Rectal smooth muscle tissue (tissue), 1 donor: ENCODE measurements around the gene DHX35.

Source experiments
- H3K27ac ChIP-seq: one replicate; pipeline ENCODE4 v1.7.0; 2013; ENCODE audit warnings: low read depth, low read length, inconsistent platforms
- H3K27me3 ChIP-seq: one replicate; pipeline ENCODE4 v1.7.0; 2013; ENCODE audit warnings: low read length; ENCODE audit not compliant: control insufficient read depth, insufficient read depth
- H3K36me3 ChIP-seq: one replicate; pipeline ENCODE4 v1.7.0; 2013; ENCODE audit warnings: low read length; ENCODE audit not compliant: control insufficient read depth, insufficient read depth
- H3K4me1 ChIP-seq: one replicate; pipeline ENCODE4 v1.7.0; 2013; ENCODE audit warnings: low read length; ENCODE audit not compliant: control insufficient read depth, insufficient read depth
- H3K4me3 ChIP-seq: one replicate; pipeline ENCODE4 v1.7.0; 2013; ENCODE audit warnings: low read length
- H3K9ac ChIP-seq: one replicate; pipeline ENCODE4 v1.7.0; 2013; ENCODE audit warnings: low read length

The DHX35 gene

DNA sequence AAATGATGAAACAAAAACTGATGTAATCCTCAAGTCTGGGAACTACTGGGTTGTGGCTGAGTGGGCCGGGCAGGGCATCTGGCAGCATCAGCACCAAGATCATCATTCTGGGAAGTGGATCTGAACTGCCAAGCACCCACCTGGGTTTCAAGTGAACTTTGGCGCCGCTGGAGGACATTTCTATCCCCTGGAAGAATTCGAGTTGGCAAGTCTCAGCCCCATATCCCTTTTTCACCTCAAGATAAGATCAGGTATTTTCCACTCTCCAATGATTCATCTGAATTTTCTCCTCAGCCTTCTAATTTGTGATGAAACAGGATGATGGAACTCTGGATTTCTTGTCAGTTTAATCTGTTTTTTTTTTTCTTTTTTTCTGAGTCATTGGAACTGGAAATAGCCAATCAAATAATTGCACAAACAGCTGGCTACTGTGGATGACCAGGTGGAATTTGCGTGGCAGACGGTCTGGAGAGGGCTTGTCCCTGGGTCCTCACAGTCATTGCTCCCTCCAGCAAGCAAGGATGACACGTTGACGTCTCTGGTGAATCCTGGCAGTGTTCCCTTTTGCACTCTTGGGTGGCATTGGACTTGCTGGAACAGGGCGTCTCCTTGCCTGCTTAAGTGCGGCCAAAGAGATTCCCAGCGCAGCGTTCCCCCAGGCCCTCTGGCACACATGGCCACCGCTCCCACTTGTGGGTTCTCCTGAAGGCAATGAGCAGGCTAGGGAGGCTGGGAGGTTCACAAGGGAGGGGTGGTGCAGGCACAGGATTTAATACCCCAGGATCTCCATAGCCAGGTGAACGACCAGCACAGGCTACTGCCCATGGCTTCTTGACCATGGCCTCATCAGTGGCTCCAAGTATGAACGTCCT, 80.4 kb downstream of the DHX35 start:
- Histone ChIP-seq H3K4me3 (no peak overlapping the region), H3K27ac (no peak overlapping the region), H3K36me3 (peaks cover 12% of the 10 kb centered on the region), H3K9ac (no peak overlapping the region), H3K4me1 (peaks cover under 1% of the 10 kb centered on the region), H3K27me3 (no peaks in the 10 kb centered on the region)

DNA sequence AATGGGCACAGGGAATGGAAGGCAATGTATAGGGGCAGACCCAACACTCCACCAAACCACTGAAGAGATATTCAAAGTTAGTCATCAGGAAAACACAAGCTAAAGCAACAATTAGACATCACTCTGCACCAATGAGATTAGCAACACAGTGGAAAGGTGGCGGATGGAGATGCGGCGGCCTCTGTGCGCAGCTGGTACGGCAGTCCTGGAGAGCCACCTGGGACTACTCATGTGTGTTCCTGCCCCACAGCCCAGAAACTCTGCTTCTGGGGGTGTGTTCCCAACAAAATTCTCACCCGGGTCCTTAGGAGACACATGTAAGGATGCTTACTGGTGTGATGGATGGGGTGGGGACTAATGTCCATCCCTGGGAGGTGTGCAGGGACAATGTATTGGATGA, 82.4 kb downstream of the DHX35 start:
- Histone ChIP-seq H3K4me1 (no peaks in the 10 kb centered on the region), H3K4me3 (no peak overlapping the region), H3K36me3 (no peaks in the 10 kb centered on the region), H3K27me3 (no peaks in the 10 kb centered on the region), H3K27ac (no peak overlapping the region), H3K9ac (no peak overlapping the region)

DNA sequence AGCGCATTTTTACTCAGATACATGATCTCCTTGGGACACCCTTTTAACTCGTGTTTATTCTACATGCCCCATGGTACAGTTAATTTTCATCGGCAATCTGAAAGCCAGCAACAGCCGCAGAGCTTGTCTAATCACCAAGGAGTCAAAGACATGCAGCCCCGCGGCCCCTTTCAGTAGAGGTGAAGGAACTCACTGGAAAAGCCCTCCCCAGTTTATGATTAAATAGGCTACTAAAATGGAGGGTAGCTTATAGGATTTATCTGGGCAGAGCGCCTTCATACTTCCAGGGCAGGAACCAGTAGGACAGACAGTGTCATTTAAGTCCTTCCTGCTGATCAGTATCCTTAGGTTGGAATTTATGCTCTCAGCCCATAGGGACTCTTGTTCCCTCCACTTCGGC, 83.5 kb downstream of the DHX35 start:
- H3K4me1 ChIP-seq, result no peaks in the 10 kb centered on the region
- H3K27me3 ChIP-seq, result no peaks in the 10 kb centered on the region
- no peak overlapping the region for H3K4me3 ChIP-seq
- no peaks in the 10 kb centered on the region for H3K36me3 ChIP-seq
- H3K27ac ChIP-seq, result no peak overlapping the region
- H3K9ac ChIP-seq, result no peak overlapping the region

GRCh38 chr20:39047417-39047985, 85.4 kb downstream of the DHX35 start:
- H3K27me3 ChIP-seq, result no peaks in the 10 kb centered on the region
- no peak overlapping the region for H3K9ac ChIP-seq
- H3K27ac ChIP-seq, result no peak overlapping the region
- no peaks in the 10 kb centered on the region for H3K36me3 ChIP-seq
- H3K4me3 ChIP-seq, result no peak overlapping the region
- H3K4me1 ChIP-seq, result no peaks in the 10 kb centered on the region

- H3K27me3 ChIP-seq, result no peaks in the 10 kb centered on the region
- peak overlapping the region; percentile 13 for H3K4me3 ChIP-seq
- H3K36me3 ChIP-seq, result no peaks in the 10 kb centered on the region
- H3K27ac ChIP-seq, result no peak overlapping the region
- no peaks in the 10 kb centered on the region for H3K4me1 ChIP-seq
- no peak overlapping the region for H3K9ac ChIP-seq
Measured at GRCh38 chr20:39048000-39048696, 86.0 kb downstream of the DHX35 start.

- Histone ChIP-seq H3K27ac (no peak overlapping the region), H3K4me3 (peak overlapping the region; percentile 16), H3K36me3 (no peaks in the 10 kb centered on the region), H3K4me1 (no peaks in the 10 kb centered on the region), H3K27me3 (no peaks in the 10 kb centered on the region), H3K9ac (no peak overlapping the region)
Measured at GRCh38 chr20:39049148-39049547, 87.0 kb downstream of the DHX35 start.

DNA sequence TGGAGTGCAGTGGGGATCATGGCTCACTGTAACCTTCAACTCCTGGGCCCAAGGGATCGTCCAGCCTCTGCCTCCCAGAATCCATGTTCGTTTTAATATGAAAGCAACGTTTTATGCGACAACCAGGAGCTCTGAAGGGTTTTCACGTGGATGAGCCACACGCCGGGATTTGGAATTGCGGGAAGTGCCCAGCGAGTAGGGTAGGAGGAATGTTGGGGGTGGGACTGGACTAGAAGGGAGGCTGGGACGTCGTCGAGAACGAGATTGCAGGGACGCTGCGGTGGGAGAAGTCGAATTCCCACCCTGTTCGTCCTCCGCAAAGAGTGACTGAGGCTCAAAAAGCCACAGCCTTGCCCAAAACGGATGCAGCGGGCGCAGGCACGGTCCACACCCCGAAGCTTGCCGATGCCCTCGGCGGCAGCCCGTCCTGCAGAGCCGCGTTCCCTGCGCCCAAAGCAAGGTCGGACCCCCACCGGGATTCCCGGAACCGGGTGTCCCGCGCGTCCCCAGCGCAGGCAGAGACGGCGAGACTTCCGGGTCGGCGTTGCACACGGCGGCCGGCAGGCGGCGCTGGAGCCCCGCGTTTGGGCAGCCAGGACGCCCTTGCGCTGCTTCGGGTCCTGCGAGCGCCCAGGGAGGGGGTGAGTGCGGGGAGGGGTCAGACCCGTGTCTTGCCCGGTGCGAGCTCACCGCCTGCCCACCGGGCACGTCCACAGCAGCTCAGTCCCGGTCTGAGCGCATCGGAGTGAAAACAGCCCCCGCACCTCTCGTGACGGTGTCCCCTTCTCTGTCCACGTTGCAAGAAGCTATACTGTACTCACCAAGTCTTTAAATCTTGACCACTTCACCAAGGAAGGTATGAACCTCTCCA, 87.8 kb downstream of the DHX35 start:
- Histone ChIP-seq H3K27ac (peak overlapping the region; percentile 22), H3K36me3 (no peaks in the 10 kb centered on the region), H3K4me3 (peak overlapping the region; percentile 97), H3K27me3 (no peaks in the 10 kb centered on the region), H3K4me1 (no peaks in the 10 kb centered on the region), H3K9ac (peak overlapping the region; percentile 10)

DNA sequence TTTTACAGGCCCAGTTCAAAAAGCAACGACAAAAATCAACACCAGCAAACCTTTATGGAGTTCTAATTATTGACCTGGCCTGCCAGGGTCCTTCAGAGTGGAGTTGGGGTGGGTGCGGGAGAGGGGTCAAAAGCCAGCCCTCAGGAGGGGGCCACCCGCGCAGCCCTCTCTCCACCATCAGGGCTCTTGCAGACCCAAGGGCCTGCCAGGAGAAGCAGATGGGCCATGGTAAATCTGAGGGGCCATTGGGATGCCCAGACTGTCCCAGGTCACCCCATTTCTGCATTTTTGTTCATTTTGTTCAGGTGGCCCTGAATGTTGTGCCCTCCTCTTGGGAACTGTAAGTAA, 88.4 kb downstream of the DHX35 start:
- H3K4me3 ChIP-seq, result peak overlapping the region; percentile 97
- no peaks in the 10 kb centered on the region for H3K27me3 ChIP-seq
- H3K4me1 ChIP-seq, result no peaks in the 10 kb centered on the region
- no peaks in the 10 kb centered on the region for H3K36me3 ChIP-seq
- H3K27ac ChIP-seq, result peak overlapping the region; percentile 22
- H3K9ac ChIP-seq, result no peak overlapping the region

GRCh38 chr20:39052676-39053075, 90.5 kb downstream of the DHX35 start:
- Histone ChIP-seq H3K4me1 (no peaks in the 10 kb centered on the region), H3K4me3 (no peak overlapping the region), H3K27me3 (no peaks in the 10 kb centered on the region), H3K9ac (no peak overlapping the region), H3K36me3 (no peaks in the 10 kb centered on the region), H3K27ac (no peak overlapping the region)

GRCh38 chr20:39057143-39057542, 95.0 kb downstream of the DHX35 start:
- Histone ChIP-seq H3K36me3 (no peaks in the 10 kb centered on the region), H3K4me3 (no peak overlapping the region), H3K4me1 (no peaks in the 10 kb centered on the region), H3K9ac (no peak overlapping the region), H3K27me3 (no peaks in the 10 kb centered on the region), H3K27ac (no peak overlapping the region)

DNA sequence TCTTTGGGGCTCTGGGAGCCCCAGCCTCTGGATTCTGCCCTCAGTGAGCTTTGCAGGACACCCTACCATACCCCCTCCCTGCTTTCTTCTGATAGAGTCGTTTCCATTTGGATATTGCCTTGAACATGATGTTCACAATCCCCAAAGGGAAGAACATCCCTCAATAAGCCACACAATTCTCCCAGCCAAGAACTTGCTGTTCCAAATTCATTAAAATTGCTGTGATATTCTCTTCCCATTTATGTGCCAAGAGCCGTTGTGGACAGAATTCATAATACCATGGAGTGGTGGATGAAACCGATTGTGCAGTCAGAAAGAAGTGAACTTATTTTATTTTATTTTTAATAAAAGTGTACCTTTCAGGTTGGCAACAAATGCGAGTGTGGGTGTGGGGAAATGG, 95.8 kb downstream of the DHX35 start:
- no peaks in the 10 kb centered on the region for H3K4me1 ChIP-seq
- no peak overlapping the region for H3K9ac ChIP-seq
- H3K36me3 ChIP-seq, result no peaks in the 10 kb centered on the region
- no peaks in the 10 kb centered on the region for H3K27me3 ChIP-seq
- no peak overlapping the region for H3K27ac ChIP-seq
- H3K4me3 ChIP-seq, result no peak overlapping the region

- Histone ChIP-seq H3K27me3 (no peaks in the 10 kb centered on the region), H3K27ac (no peak overlapping the region)
Measured at GRCh38 chr20:39059036-39059435, 96.9 kb downstream of the DHX35 start.

More at GRCh38 chr20:39059036-39059435, 96.9 kb downstream of the DHX35 start:
- Histone ChIP-seq H3K9ac (no peak overlapping the region), H3K4me3 (no peak overlapping the region), H3K36me3 (no peaks in the 10 kb centered on the region), H3K4me1 (no peaks in the 10 kb centered on the region)
